NB4 (cell line): ENCODE results near the gene ASCC1.

ENCODE experiments used
- CTCF ChIP-seq: IDR thresholded peaks from one replicate; pipeline ENCODE4 v1.5.1; 2012; ENCODE audit warnings: low read depth, low read length
- MYC ChIP-seq: IDR thresholded peaks from 2 replicates; pipeline ENCODE4 v1.6.1; 2011; ENCODE audit warnings: low read depth, low read length
- POLR2A ChIP-seq: IDR thresholded peaks from 2 replicates; pipeline ENCODE4 v1.6.1; 2011; ENCODE audit warnings: mild to moderate bottlenecking; ENCODE audit not compliant: insufficient read length; ENCODE audit errors: extremely low read depth
- TF ChIP-seq, protein P1 (sequence below): IDR thresholded peaks from 2 replicates; pipeline ENCODE4 v1.6.1; 2011; ENCODE audit warnings: low read depth, low read length

- TF ChIP-seq CTCF (no peak), POLR2A (no peak), MYC (no peak)
- TF ChIP-seq, protein P1, sequence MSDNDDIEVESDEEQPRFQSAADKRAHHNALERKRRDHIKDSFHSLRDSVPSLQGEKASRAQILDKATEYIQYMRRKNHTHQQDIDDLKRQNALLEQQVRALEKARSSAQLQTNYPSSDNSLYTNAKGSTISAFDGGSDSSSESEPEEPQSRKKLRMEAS, result no peak
Measured at GRCh38 chr10:72204724-72205123, 11.4 kb downstream of the ASCC1 start.
